Neuronal stem cell (in vitro differentiated cells): ENCODE measurements around the gene CDK5.

Experiments
- DNase-seq: peaks from one replicate; pipeline ENCODE4 v3.0.0-alpha.2; 2013; ENCODE audit warnings: low spot score
- H2AFZ ChIP-seq: one replicate; pipeline ENCODE4 v1.6.1; 2013; ENCODE audit warnings: mild to moderate bottlenecking, low read length, inconsistent platforms
- H2AK5ac ChIP-seq: 2 replicates; pipeline ENCODE4 v1.6.1; 2013; ENCODE audit warnings: low read depth, mild to moderate bottlenecking, inconsistent platforms, low read length, moderate library complexity, mixed read lengths
- H2BK120ac ChIP-seq: 2 replicates; pipeline ENCODE4 v1.6.1; 2013; ENCODE audit warnings: low read depth, mild to moderate bottlenecking, inconsistent platforms, low read length, moderate library complexity, mixed read lengths
- H2BK12ac ChIP-seq: one replicate; pipeline ENCODE4 v1.6.1; 2013; ENCODE audit warnings: low read length, inconsistent platforms
- H2BK15ac ChIP-seq: 2 replicates; pipeline ENCODE4 v1.6.1; 2013; ENCODE audit warnings: mild to moderate bottlenecking, low read length, inconsistent platforms, mixed read lengths
- H2BK5ac ChIP-seq: one replicate; pipeline ENCODE4 v1.6.1; 2013; ENCODE audit warnings: inconsistent platforms, mild to moderate bottlenecking, low read length, moderate library complexity
- H3K14ac ChIP-seq: one replicate; pipeline ENCODE4 v1.6.1; 2013; ENCODE audit warnings: low read length, inconsistent platforms
- H3K18ac ChIP-seq: 2 replicates; pipeline ENCODE4 v1.6.1; 2013; ENCODE audit warnings: low read length, inconsistent platforms
- H3K23ac ChIP-seq: 2 replicates; pipeline ENCODE4 v1.6.1; 2013; ENCODE audit warnings: low read depth, mild to moderate bottlenecking, mixed read lengths, low read length, inconsistent platforms; ENCODE audit not compliant: poor library complexity
- H3K27ac ChIP-seq: replicated peaks from 3 replicates; pipeline ENCODE4 v1.5.1; 2013; ENCODE audit warnings: low read length, inconsistent platforms
- H3K27me3 ChIP-seq, 3 experiments: 2 replicates each; pipeline ENCODE4 v1.6.1; 2013; ENCODE audit warnings: low read length in 3 of 3, mild to moderate bottlenecking in 2 of 3, inconsistent platforms in 1 of 3, low read depth in 1 of 3, mixed read lengths in 1 of 3, moderate library complexity in 1 of 3; ENCODE audit not compliant: control insufficient read depth in 3 of 3, insufficient read depth in 3 of 3
- H3K36me3 ChIP-seq, 2 donors: replicated peaks in 1 of 2; 2 replicates each; pipeline ENCODE4 v1.6.1; 2013; ENCODE audit warnings: low read length in 2 of 2; ENCODE audit not compliant: control insufficient read depth in 2 of 2, insufficient read depth in 2 of 2
- H3K4ac ChIP-seq: 2 replicates; pipeline ENCODE4 v1.6.1; 2013; ENCODE audit warnings: inconsistent platforms, mild to moderate bottlenecking, low read length, moderate library complexity
- H3K4me1 ChIP-seq, 2 donors: 1 replicate in 1 of 2; 2 replicates in 1 of 2; pipeline ENCODE4 v1.6.1; 2013; ENCODE audit warnings: low read length in 2 of 2, low read depth in 1 of 2; ENCODE audit not compliant: control insufficient read depth in 2 of 2, insufficient read depth in 1 of 2
- H3K4me2 ChIP-seq: one replicate; pipeline ENCODE4 v1.6.1; 2013; ENCODE audit warnings: mild to moderate bottlenecking, low read length, inconsistent platforms; ENCODE audit not compliant: insufficient read depth, poor library complexity, severe bottlenecking
- H3K4me3 ChIP-seq, 2 donors: 2 replicates each; pipeline ENCODE4 v1.5.1; 2013; ENCODE audit warnings: low read length in 2 of 2, mild to moderate bottlenecking in 2 of 2, inconsistent platforms in 1 of 2, moderate library complexity in 1 of 2
- H3K79me1 ChIP-seq: one replicate; pipeline ENCODE4 v1.6.1; 2013; ENCODE audit warnings: low read depth, mild to moderate bottlenecking, inconsistent platforms, low read length, moderate library complexity
- H3K9ac ChIP-seq: one replicate; pipeline ENCODE4 v1.6.1; 2013; ENCODE audit warnings: mild to moderate bottlenecking, low read depth, low read length, inconsistent platforms; ENCODE audit not compliant: poor library complexity
- H3K9me3 ChIP-seq, 2 donors: replicated peaks in 1 of 2; 2 replicates each; pipeline versions ENCODE3 to v1.6.1; 2013; ENCODE audit warnings: low read length in 2 of 2, mild to moderate bottlenecking in 2 of 2, inconsistent platforms in 1 of 2, low read depth in 1 of 2, mixed read lengths in 1 of 2, moderate library complexity in 1 of 2; ENCODE audit not compliant: control insufficient read depth in 2 of 2, insufficient read depth in 1 of 2
- H4K8ac ChIP-seq: one replicate; pipeline ENCODE4 v1.6.1; 2013; ENCODE audit warnings: low read depth, mild to moderate bottlenecking, inconsistent platforms, low read length, moderate library complexity
- H4K91ac ChIP-seq: one replicate; pipeline ENCODE4 v1.6.1; 2013; ENCODE audit warnings: low read length, low read depth, mild to moderate bottlenecking, inconsistent platforms; ENCODE audit not compliant: poor library complexity
- WGBS, 2 donors: extraction: QIAGEN DNeasy Blood & Tissue Kit; methylation state at CpG; one replicate each; pipeline ENCODE4 v1.1.7; 2013; ENCODE audit warnings: missing lambda C conversion rate in 2 of 2, mixed read lengths in 1 of 2; ENCODE audit not compliant: insufficient read length in 2 of 2, insufficient replicate concordance in 1 of 2; ENCODE audit errors: extremely low coverage in 2 of 2; 5-methylcytosine and 5-hydroxymethylcytosine counted together

CDK5 gene

DNA sequence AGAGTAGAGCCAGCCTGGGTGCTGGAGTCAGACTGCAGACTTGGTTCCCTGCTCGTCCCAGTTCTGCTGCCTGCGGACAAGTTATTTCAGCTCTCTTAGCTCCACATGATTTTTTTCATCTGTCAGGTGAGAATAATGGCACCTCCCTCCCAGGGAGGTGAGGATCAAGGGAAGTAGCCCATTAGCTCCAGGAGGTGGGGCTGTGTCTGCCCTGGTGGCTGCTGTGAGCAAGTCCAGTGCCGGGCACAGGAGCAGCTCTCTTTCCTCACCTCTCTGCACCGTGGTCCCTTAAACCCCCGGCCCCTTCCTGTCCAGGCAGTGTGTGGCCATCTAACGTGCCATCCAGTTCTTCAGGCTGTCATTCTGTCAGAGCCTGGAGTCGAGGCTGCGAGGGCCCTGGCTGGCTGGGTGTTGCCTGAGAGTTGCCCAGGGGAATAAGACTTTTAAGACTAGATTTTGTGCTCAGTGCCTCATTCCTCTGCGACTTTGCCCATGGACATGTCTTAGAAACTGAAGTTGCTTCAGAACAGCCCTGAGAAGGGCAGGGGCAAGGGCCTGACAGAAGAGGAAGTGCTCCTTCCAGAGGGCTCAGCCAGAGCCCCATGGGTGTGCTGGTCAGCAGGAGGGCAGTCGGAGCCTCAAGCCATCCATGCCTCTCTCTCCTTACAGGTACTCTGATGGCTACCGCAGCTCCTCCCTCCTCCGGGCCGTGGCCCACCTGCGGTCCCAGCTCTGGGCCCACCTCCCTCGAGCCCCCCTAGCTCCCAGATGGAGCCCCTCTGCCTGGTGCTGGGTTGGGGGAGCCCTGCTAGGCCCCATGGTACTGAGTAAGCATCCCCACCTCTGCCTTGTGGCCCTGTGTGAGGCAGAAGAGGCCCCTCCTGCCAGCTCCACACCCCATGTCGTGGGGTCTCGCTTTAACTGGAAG is 24.5 kb downstream of the CDK5 start:
- H3K14ac ChIP-seq = no peak overlapping the region
- H3K79me1 ChIP-seq = no peaks in the 10 kb centered on the region
- no peaks in the 10 kb centered on the region for H3K9me3 ChIP-seq
- DNase-seq = no peak
- WGBS, 2 donors = no CpG with 5 or more reads among the region's 17 CpGs
- H3K23ac ChIP-seq = peak overlapping the region; percentile 29
- H3K4ac ChIP-seq = no peak overlapping the region
- no peak overlapping the region for H2AFZ ChIP-seq
- H2BK12ac ChIP-seq = no peak overlapping the region
- H2BK5ac ChIP-seq = no peak overlapping the region
- H4K8ac ChIP-seq = no peak overlapping the region
- H3K4me2 ChIP-seq = no peak overlapping the region
- no peak overlapping the region for H3K18ac ChIP-seq
- H4K91ac ChIP-seq = no peak overlapping the region
- H3K27me3 ChIP-seq = no peaks in the 10 kb centered on the region
- peaks cover 0 to 4% of the 10 kb centered on the region in 2 donors for H3K4me1 ChIP-seq
- H3K4me3 ChIP-seq = no peak overlapping the region
- no peak overlapping the region for H3K27ac ChIP-seq
- H2AK5ac ChIP-seq = no peak overlapping the region
- peak overlapping the region; percentile 24 for H3K9ac ChIP-seq
- no peak overlapping the region for H2BK120ac ChIP-seq
- peaks cover 12 to 41% of the 10 kb centered on the region in 2 donors for H3K36me3 ChIP-seq
- H2BK15ac ChIP-seq = no peak overlapping the region

DNA sequence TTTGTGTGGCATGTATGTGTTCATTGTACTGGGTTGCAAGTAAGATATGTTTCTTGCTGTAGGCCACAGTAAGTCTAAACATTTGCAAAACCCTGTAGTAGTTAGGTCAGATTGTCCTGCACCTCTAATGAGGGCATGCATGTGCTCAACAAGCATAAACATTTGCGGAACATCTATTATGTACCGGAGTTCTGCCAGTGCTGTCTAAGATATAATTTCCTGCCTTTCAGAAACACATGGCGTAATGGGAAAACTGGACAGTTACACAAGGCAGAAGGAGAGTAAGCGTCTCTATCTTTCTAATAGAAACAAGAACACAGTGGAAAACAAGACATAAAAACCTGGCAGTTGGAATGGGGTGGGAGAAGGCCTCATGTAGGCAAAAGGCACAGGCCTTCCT is 26.7 kb downstream of the CDK5 start:
- DNase-seq = no peak
- no peak overlapping the region for H3K14ac ChIP-seq
- H2BK5ac ChIP-seq = no peak overlapping the region
- H4K91ac ChIP-seq = no peak overlapping the region
- H3K4me1 ChIP-seq = peaks cover 5 to 13% of the 10 kb centered on the region in 2 donors
- no peak overlapping the region for H3K27ac ChIP-seq
- H3K27me3 ChIP-seq = no peaks in the 10 kb centered on the region
- peaks cover 8 to 28% of the 10 kb centered on the region in 2 donors for H3K36me3 ChIP-seq
- no peak overlapping the region for H2BK12ac ChIP-seq
- H3K4me3 ChIP-seq = no peak overlapping the region
- no peak overlapping the region for H2AFZ ChIP-seq
- no peak overlapping the region for H4K8ac ChIP-seq
- H2AK5ac ChIP-seq = no peak overlapping the region
- no peak overlapping the region for H3K4me2 ChIP-seq
- H3K9me3 ChIP-seq = no peaks in the 10 kb centered on the region
- no peak overlapping the region for H3K9ac ChIP-seq
- H3K23ac ChIP-seq = no peak overlapping the region
- no peaks in the 10 kb centered on the region for H3K79me1 ChIP-seq
- H3K18ac ChIP-seq = no peak overlapping the region
- H2BK15ac ChIP-seq = no peak overlapping the region
- H2BK120ac ChIP-seq = no peak overlapping the region
- no CpG with 5 or more reads among the region's 4 CpGs for WGBS, 2 donors
- H3K4ac ChIP-seq = no peak overlapping the region

- DNase-seq = no peak
- Histone ChIP-seq H2BK120ac (no peak overlapping the region), H2BK5ac (no peak overlapping the region), H2AFZ (peak overlapping the region; percentile 94), H3K79me1 (no peaks in the 10 kb centered on the region), H3K4ac (no peak overlapping the region), H3K36me3 (peaks cover 0 to 9% of the 10 kb centered on the region in 2 donors), H3K9ac (no peak overlapping the region), H4K8ac (no peak overlapping the region), H2BK12ac (peak overlapping the region; percentile 41), H3K23ac (no peak overlapping the region), H3K4me3 (peak overlapping the region; percentile 77 to 86), H2BK15ac (no peak overlapping the region), H3K4me2 (peak overlapping the region; percentile 56), H3K9me3 (no peaks in the 10 kb centered on the region), H4K91ac (no peak overlapping the region), H3K4me1 (peaks cover 5 to 13% of the 10 kb centered on the region in 2 donors), H3K27ac (no peak overlapping the region), H3K27me3 (no peaks in the 10 kb centered on the region), H3K14ac (no peak overlapping the region), H2AK5ac (no peak overlapping the region), H3K18ac (no peak overlapping the region)
- WGBS, 2 donors = no CpG with 5 or more reads among the region's 17 CpGs
Observed at GRCh38 chr7:151028948-151029501, 28.7 kb downstream of the CDK5 start.
